Kidney (tissue), 14 donors: ENCODE measurements around the gene TPST2. TPM values are rescaled to one million over a fixed set of nuclear protein-coding genes. Genes with fewer than 3 reads are reported as not detected.

Source experiments
- DNase-seq, 5 donors: peaks; one replicate each; pipeline ENCODE4 v3.0.0-alpha.2; 2013 to 2020
- FAIRE-seq: peaks from 2 replicates; lab custom pipeline; 2012; peaks lifted over from hg19 to GRCh38; lab: Jason Lieb, UNC
- H3K27ac ChIP-seq, 2 donors: one replicate each; pipeline ENCODE4 v1.7.0; 2013; ENCODE audit warnings: low read depth in 2 of 2, low read length in 2 of 2, inconsistent platforms in 1 of 2
- H3K27me3 ChIP-seq: one replicate; pipeline ENCODE4 v1.7.1; 2013; ENCODE audit warnings: low read length, inconsistent platforms; ENCODE audit not compliant: control insufficient read depth, insufficient read depth
- H3K36me3 ChIP-seq, 3 donors: one replicate each; pipeline versions ENCODE4 v1.7.0 to v1.7.1; 2013; ENCODE audit warnings: low read length in 3 of 3, control low read depth in 1 of 3, inconsistent platforms in 1 of 3; ENCODE audit not compliant: insufficient read depth in 3 of 3, control insufficient read depth in 2 of 3
- H3K4me1 ChIP-seq, 3 donors: one replicate each; pipeline versions ENCODE4 v1.7.0 to v1.7.1; 2013; ENCODE audit warnings: low read length in 3 of 3, inconsistent platforms in 1 of 3, low read depth in 1 of 3; ENCODE audit not compliant: control insufficient read depth in 2 of 3, insufficient read depth in 2 of 3
- H3K4me3 ChIP-seq, 3 donors: one replicate each; pipeline versions ENCODE4 v1.7.0 to v1.8.1; 2013; ENCODE audit warnings: low read length in 3 of 3, control low read depth in 1 of 3, inconsistent platforms in 1 of 3
- H3K9ac ChIP-seq, 3 donors: one replicate each; pipeline versions ENCODE4 v1.7.0 to v1.7.1; 2013; ENCODE audit warnings: low read length in 3 of 3, control low read depth in 1 of 3, inconsistent platforms in 1 of 3
- H3K9me3 ChIP-seq, 3 donors: one replicate each; pipeline versions ENCODE4 v1.7.0 to v1.7.1; 2013; ENCODE audit warnings: low read length in 3 of 3, control low read depth in 1 of 3, inconsistent platforms in 1 of 3; ENCODE audit not compliant: control insufficient read depth in 2 of 3, insufficient read depth in 1 of 3
- CTCF ChIP-seq: IDR thresholded peaks from 3 replicates; pipeline ENCODE4 v1.5.1; 2012; ENCODE audit warnings: mild to moderate bottlenecking, moderate library complexity, borderline replicate concordance; ENCODE audit not compliant: insufficient read depth; ENCODE audit errors: extremely low read depth
- intact Hi-C: fragments of 100-400 bp; cut with DNase I; formaldehyde crosslinking; loops from one replicate; pipeline ENCODE4 v1.11.1; 2022
- polyA plus RNA-seq: library from polyadenylated mRNA; stranded (reverse); fragments of 350-450 nt; fragmentation: Illumina TruSeq; extraction: RNeasy Lipid Tissue Mini Kit (QIAGEN cat#74804); gene quantifications from one replicate; pipeline ENCODE4 v1.2.3, GENCODE V29; 2014; ENCODE audit warnings: low read depth, low replicate concordance; ENCODE audit not compliant: insufficient read depth
- total RNA-seq: library from RNA; stranded (reverse); fragmentation: NEBNext Ultra II Directional; extraction: Animal tissue kit (Norgen Biotek cat#: 25700); gene quantifications from one replicate; pipeline ENCODE4 v1.2.1, GENCODE V29; 2021
- donor health status: control.
- donor health status: control.
- donor health status: control.
- donor health status: control.
- donor health status: control.
- donor health status: DM: yes; HTN: yes; CAD: no.
- donor health status: Normal renal cell carcinoma (clear cell type).

TPST2 gene
- total and polyA plus RNA-seq, 2 donors from 2014 or later, result 40.3 to 48.7 TPM

- FAIRE-seq (no peak), DNase-seq (no peak)
- Histone ChIP-seq H3K36me3 (peaks cover 0 to 5% (median 0%) of the 10 kb centered on the region in 3 donors), H3K9me3 (no peaks in the 10 kb centered on the region), H3K4me1 (peaks cover 0 to 10% (median 4%) of the 10 kb centered on the region in 3 donors), H3K4me3 (no peak overlapping the region), H3K9ac (no peak overlapping the region), H3K27me3 (no peaks in the 10 kb centered on the region), H3K27ac (no peak overlapping the region)
- no peak for TF ChIP-seq CTCF
- intact Hi-C loops, result no loop called here
These were observed 41.6 kb downstream of the TPST2 start for GRCh38 chr22:26548303-26548702.

- FAIRE-seq (no peak), DNase-seq (no peak)
- TF ChIP-seq CTCF, result no peak
- Histone ChIP-seq H3K4me1 (peaks cover 0 to 10% (median 4%) of the 10 kb centered on the region in 3 donors), H3K4me3 (no peak overlapping the region), H3K9me3 (no peaks in the 10 kb centered on the region), H3K27me3 (no peaks in the 10 kb centered on the region), H3K36me3 (peaks cover 0 to 5% (median 0%) of the 10 kb centered on the region in 3 donors), H3K9ac (no peak overlapping the region), H3K27ac (no peak overlapping the region)
- intact Hi-C loops, result no loop called here
These were observed 42.1 kb downstream of the TPST2 start for GRCh38 chr22:26547837-26548236.

GRCh38 chr22:26547426-26547825 lies 42.5 kb downstream of the TPST2 start:
- Histone ChIP-seq H3K27ac (no peak overlapping the region), H3K9ac (no peak overlapping the region), H3K9me3 (no peaks in the 10 kb centered on the region), H3K27me3 (no peaks in the 10 kb centered on the region), H3K36me3 (peaks cover 0 to 5% (median 0%) of the 10 kb centered on the region in 3 donors), H3K4me3 (no peak overlapping the region), H3K4me1 (peaks cover 0 to 10% (median 4%) of the 10 kb centered on the region in 3 donors)
- intact Hi-C loops, result no loop called here
- DNase-seq (no peak), FAIRE-seq (no peak)
- no peak for TF ChIP-seq CTCF

GRCh38 chr22:26546282-26546681 lies 43.6 kb downstream of the TPST2 start:
- Histone ChIP-seq H3K27me3 (no peaks in the 10 kb centered on the region), H3K36me3 (peaks cover 0 to 5% (median 0%) of the 10 kb centered on the region in 3 donors), H3K9me3 (no peaks in the 10 kb centered on the region), H3K4me3 (no peak overlapping the region), H3K27ac (no peak overlapping the region), H3K4me1 (peaks cover 0 to 7% (median 4%) of the 10 kb centered on the region in 3 donors), H3K9ac (no peak overlapping the region)
- no peak for DNase-seq
- no peak for FAIRE-seq
- TF ChIP-seq CTCF, result no peak
- intact Hi-C loops, result no loop called here
